ENCODE measurements around the gene MDP1. TPM values are rescaled to one million over a fixed set of nuclear protein-coding genes. Genes with fewer than 3 reads are reported as not detected.

MDP1 gene
- 10 to 100 TPM in 2 of 4 donors, 1 to 10 TPM in 2; 1.4 to 12.4 (median 8.6) TPM for total RNA-seq

DNA sequence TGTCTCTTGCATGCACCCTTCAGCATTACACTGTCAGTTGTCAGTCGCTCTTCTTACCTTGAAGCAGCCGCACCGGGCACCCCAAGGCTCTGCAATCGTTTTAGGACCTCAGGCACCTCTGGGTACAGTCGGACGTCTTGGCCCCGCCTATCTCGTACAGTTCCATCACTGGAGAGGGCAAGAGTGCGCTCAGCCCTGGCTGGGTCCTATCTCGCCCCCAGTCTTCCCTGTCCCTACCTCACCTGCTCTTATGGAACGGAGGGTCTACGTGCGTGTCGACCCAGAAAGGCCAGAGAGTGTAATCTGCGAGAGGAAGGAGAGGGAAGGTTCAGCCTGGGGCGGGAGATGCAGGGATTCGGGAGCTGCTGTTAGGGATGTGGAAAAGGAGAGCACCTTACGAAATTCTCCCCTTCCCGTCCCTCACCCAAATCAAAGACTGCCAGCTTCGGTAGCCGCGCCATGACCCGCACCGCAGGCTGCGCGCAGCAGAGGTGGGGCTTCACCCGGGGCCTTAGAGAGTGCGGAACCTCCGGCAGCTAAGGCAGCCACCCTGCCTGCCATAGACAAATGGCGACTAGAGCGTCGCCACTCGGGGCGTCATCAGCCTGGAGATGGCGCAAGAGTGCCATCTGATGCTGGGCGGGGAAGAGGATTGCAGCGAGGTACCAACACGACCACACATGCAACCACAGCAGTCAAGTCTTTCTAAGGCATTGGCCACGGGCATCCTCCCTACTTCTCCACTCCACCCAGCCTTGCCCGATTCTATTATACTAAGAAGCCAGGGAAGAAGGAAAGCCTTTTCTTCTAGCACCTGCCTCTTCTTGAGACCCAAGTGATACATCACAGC is at the start of gene MDP1:
Gene MDP1, minus strand, starts transcription at position 572 of the 850 bp plus-strand sequence. Its CDS starts 111 bp downstream, at position 461.
- WGBS, 2 donors: 0% methylated on average over 13 to 16 of the region's 40 CpGs
- peak in 3 of 4 donors; percentile 47 to 77 (median 63) for TF ChIP-seq POLR2A (IDR thresholded peaks at IDR 0.05)
- TF ChIP-seq, protein P1, sequence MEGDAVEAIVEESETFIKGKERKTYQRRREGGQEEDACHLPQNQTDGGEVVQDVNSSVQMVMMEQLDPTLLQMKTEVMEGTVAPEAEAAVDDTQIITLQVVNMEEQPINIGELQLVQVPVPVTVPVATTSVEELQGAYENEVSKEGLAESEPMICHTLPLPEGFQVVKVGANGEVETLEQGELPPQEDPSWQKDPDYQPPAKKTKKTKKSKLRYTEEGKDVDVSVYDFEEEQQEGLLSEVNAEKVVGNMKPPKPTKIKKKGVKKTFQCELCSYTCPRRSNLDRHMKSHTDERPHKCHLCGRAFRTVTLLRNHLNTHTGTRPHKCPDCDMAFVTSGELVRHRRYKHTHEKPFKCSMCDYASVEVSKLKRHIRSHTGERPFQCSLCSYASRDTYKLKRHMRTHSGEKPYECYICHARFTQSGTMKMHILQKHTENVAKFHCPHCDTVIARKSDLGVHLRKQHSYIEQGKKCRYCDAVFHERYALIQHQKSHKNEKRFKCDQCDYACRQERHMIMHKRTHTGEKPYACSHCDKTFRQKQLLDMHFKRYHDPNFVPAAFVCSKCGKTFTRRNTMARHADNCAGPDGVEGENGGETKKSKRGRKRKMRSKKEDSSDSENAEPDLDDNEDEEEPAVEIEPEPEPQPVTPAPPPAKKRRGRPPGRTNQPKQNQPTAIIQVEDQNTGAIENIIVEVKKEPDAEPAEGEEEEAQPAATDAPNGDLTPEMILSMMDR (IDR thresholded peaks at IDR 0.05): peak; percentile 41 to 71 (median 56)
- no peaks in the 10 kb centered on the region for H3K27me3 ChIP-seq
- H3K9me3 ChIP-seq: no peaks in the 10 kb centered on the region
- H3K4me3 ChIP-seq: peak within 1 kb of the TSS; percentile 53 to 85 (median 79)
- H3K27ac ChIP-seq: peak within 1 kb of the TSS; percentile 86 to 99 (median 95)
- H3K4me1 ChIP-seq: peaks cover 0 to 47% (median 19%) of the 10 kb centered on the region in 3 donors
- H3K36me3 ChIP-seq: peaks cover 0 to 29% (median 0%) of the 10 kb centered on the region in 3 donors
- intact Hi-C loops (cut with DNase I): no loop called here
- DNase-seq: peak; percentile 57

DNA sequence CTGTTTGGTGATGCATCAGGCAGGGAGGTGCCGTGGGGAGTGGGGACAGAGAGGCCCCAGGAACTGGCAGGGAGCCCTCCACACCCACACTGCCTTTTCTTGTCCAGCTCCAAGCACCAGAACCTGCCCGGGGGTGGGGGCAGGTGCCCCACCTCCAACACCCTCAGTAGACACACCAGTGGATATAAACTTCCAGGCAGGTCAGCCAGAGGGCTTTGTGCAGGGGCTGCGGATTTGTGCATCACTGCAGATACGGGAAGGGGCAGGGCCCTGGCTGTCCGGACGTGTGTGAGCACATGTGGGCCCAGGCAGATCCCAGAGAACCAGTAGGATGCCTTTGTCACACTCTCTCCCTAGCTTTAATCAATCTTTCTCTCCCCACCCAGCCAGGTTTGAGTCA is 48.4 kb upstream of the MDP1 start:
- H3K27ac ChIP-seq: peak overlapping the region; percentile 81 to 89 (median 87)
- intact Hi-C loops (cut with DNase I): no loop called here
- peaks cover 9 to 94% (median 35%) of the 10 kb centered on the region in 3 donors for H3K4me1 ChIP-seq
- no peaks in the 10 kb centered on the region for H3K9me3 ChIP-seq
- peaks cover 17 to 74% (median 23%) of the 10 kb centered on the region in 3 donors for H3K36me3 ChIP-seq
- no peaks in the 10 kb centered on the region for H3K27me3 ChIP-seq
- peak overlapping the region in 1 of 4 donors; percentile 57 for H3K4me3 ChIP-seq
- no peak for TF ChIP-seq POLR2A (IDR thresholded peaks at IDR 0.05)
- TF ChIP-seq, protein P1 (IDR thresholded peaks at IDR 0.05): no peak
- WGBS, 2 donors: 23 to 41% methylated on average over 2 to 5 of the region's 6 CpGs
- DNase-seq: no peak

DNA sequence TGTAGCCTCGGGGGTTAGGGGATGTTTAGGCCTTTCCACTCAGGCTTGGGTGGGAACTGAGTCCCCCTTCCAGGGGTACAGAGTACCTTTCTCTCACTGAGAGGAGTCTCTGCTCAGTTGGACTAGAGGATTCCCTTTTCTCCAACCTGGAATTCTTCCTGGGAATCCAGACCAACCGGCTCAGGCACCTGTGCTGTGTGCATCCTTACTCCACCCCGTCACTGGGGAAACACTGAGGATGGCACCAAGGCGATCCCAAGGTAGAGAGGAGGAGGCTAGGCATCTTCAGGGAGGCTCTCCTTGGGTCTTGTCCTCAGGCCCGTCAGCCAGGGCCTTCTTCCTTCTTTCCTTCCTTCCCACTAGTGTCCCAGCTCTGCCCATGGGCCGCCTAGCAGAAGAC is 48.0 kb upstream of the MDP1 start:
- TF ChIP-seq, protein P1 (IDR thresholded peaks at IDR 0.05): no peak
- H3K36me3 ChIP-seq: peaks cover 17 to 74% (median 23%) of the 10 kb centered on the region in 3 donors
- intact Hi-C loops (cut with DNase I): no loop called here
- H3K9me3 ChIP-seq: no peaks in the 10 kb centered on the region
- WGBS, 2 donors: 20 to 50% methylated on average over 1 to 3 of the region's 6 CpGs
- peak overlapping the region; percentile 81 to 89 (median 87) for H3K27ac ChIP-seq
- H3K27me3 ChIP-seq: no peaks in the 10 kb centered on the region
- no peak for DNase-seq
- peaks cover 13 to 94% (median 39%) of the 10 kb centered on the region in 3 donors for H3K4me1 ChIP-seq
- peak overlapping the region in 3 of 4 donors; percentile 46 to 57 (median 51) for H3K4me3 ChIP-seq

DNA sequence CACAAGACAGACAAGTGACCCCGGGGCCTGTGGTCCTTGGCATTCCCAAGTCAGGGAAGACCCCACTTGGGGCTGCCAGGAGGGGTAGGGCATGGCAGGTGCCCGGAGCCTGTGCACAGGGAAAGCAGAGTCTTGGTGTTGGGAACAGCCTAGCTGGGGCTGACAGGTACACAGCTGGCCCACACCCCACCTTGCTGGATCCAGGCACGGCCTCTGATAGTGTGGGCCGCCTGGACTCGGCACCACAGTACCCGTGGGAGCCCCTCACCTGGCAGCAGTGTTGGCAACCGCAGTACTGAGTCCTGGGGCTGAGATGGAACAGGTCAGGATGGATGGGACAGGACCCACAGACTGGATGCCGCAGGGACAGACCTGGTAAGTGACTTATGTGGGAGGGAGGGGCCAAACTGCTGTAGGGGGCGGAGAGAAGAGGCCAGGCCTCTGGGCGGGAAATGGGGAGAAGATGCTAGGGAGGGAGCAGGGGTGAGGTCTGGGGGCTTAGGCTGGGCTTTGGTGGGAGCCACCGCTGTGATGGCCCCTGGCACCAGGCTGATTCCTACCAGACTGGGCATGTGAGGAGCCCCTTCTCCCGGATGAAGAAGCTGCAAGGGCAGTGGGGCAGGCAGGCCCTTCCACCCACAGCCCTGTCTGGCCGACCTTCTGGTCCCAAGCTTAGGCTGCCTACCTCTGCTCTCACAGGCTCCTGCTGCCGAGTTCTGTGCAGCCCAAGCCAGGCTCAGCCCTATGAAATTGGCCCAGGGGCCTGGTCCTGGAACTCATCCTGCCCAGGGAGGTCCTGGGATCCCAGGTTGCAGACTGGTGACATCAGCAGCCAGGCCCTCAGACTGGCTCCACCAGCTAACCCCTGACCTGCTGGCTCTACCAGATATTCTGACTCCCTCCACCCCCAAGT is 47.2 kb upstream of the MDP1 start, which contains the start of gene TGM1:
Gene TGM1, minus strand, starts transcription at position 357 of the 913 bp plus-strand sequence. CDS start 825 bp downstream, outside the sequence.
- no peak for DNase-seq
- Histone ChIP-seq H3K4me1 (peaks cover 17 to 93% (median 42%) of the 10 kb centered on the region in 3 donors), H3K4me3 (peak within 1 kb of the TSS; percentile 36 to 57 (median 48)), H3K27ac (peak within 1 kb of the TSS; percentile 81 to 89 (median 87)), H3K9me3 (no peaks in the 10 kb centered on the region), H3K27me3 (no peaks in the 10 kb centered on the region), H3K36me3 (peaks cover 17 to 74% (median 20%) of the 10 kb centered on the region in 3 donors)
- intact Hi-C loops (cut with DNase I): no loop called here
- TF ChIP-seq, protein P1 (IDR thresholded peaks at IDR 0.05): no peak
- peak in 2 of 4 donors; percentile 33 to 48 for TF ChIP-seq POLR2A (IDR thresholded peaks at IDR 0.05)
- 43 to 57% methylated on average over 6 to 12 of the region's 14 CpGs for WGBS, 2 donors

All from esophagus squamous epithelium (tissue), 5 donors.